Parathyroid adenoma (tissue), 2 donors: ENCODE results near the gene HCN2.
"Not testable (repeated sequence)": the region's sequence is repeated elsewhere in the genome, so short reads cannot be mapped to it uniquely, and the experiment has no call there.

Source experiments
- H2AFZ ChIP-seq: fragments of 300-600 bp; sonication (generic); one replicate; pipeline ENCODE4 v1.7.0; 2017; ENCODE audit warnings: antibody characterized with exemption, mild to moderate bottlenecking
- H3K27ac ChIP-seq: fragments of 300-600 bp; sonication (generic); one replicate; pipeline ENCODE4 v1.7.0; 2017
- H3K27me3 ChIP-seq: fragments of 300-600 bp; sonication (generic); one replicate; pipeline ENCODE4 v1.7.0; 2017; ENCODE audit warnings: low read length; ENCODE audit not compliant: control insufficient read depth, insufficient read depth
- H3K36me3 ChIP-seq: fragments of 300-600 bp; sonication (generic); one replicate; pipeline ENCODE4 v1.7.0; 2017; ENCODE audit warnings: low read length; ENCODE audit not compliant: control insufficient read depth, insufficient read depth
- H3K4me1 ChIP-seq: fragments of 300-600 bp; sonication (generic); one replicate; pipeline ENCODE4 v1.7.0; 2017; ENCODE audit warnings: control low read depth
- H3K4me2 ChIP-seq: fragments of 300-600 bp; sonication (generic); one replicate; pipeline ENCODE4 v1.7.0; 2017; ENCODE audit warnings: low read length
- H3K4me3 ChIP-seq: fragments of 300-600 bp; sonication (generic); one replicate; pipeline ENCODE4 v1.7.0; 2017; ENCODE audit warnings: low read depth, low read length
- H3K79me2 ChIP-seq: fragments of 300-600 bp; sonication (generic); one replicate; pipeline ENCODE4 v1.7.0; 2017; ENCODE audit warnings: control low read depth
- H3K9ac ChIP-seq: fragments of 300-600 bp; sonication (generic); one replicate; pipeline ENCODE4 v1.7.0; 2017; ENCODE audit warnings: mild to moderate bottlenecking
- H3K9me3 ChIP-seq: fragments of 300-600 bp; sonication (generic); one replicate; pipeline ENCODE4 v1.7.0; 2017; ENCODE audit warnings: low read length; ENCODE audit not compliant: control insufficient read depth
- TF ChIP-seq, protein P1 (sequence below): fragments of 300-600 bp; sonication (generic); IDR thresholded peaks from one replicate; pipeline ENCODE4 v1.7.0; 2017; ENCODE audit warnings: antibody characterized with exemption, mild to moderate bottlenecking
- donor health status: primary hyperparathyroidism.

HCN2 gene

DNA sequence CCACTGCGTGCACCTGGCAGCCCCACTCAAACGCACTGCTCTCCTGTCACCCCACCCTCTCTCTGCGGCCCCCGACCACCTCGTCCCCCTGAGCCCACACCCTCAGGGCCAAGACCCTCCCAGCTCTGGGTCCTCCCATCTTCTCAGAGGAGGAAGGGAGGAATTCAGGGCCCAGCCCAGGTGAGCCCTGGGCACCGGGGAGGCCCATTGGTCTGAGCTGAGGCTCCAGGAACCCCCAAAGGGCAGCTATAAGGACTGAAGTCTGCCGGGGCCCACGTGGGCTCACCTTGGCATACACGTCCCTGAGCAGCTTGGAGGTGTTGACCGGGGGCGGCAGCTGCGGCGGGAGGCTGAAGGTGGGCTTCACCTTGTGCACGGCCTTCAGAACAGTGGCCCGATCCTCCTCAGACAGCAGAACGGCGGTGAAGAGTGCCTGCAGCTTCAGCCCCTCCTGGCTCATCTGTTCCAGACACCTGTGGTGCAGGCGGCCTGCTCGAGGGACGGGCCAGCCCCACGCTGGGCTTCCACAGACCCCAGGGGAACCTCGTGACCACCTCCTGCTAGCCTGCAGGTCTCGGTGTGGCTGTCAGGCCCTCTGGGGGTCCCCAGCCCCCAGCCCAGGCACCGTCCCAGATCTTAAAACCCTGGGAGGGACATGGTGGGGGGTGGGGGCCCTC lies 34.9 kb downstream of the HCN2 start:
- Histone ChIP-seq H3K36me3 (no peaks in the 10 kb centered on the region), H3K4me1 (no peaks in the 10 kb centered on the region), H3K79me2 (peaks cover 2% of the 10 kb centered on the region), H3K9me3 (no peaks in the 10 kb centered on the region), H3K27me3 (no peaks in the 10 kb centered on the region), H3K27ac (no peak overlapping the region), H3K4me2 (no peak overlapping the region), H2AFZ (no peak overlapping the region), H3K9ac (no peak overlapping the region), H3K4me3 (no peak overlapping the region)
- TF ChIP-seq, protein P1, sequence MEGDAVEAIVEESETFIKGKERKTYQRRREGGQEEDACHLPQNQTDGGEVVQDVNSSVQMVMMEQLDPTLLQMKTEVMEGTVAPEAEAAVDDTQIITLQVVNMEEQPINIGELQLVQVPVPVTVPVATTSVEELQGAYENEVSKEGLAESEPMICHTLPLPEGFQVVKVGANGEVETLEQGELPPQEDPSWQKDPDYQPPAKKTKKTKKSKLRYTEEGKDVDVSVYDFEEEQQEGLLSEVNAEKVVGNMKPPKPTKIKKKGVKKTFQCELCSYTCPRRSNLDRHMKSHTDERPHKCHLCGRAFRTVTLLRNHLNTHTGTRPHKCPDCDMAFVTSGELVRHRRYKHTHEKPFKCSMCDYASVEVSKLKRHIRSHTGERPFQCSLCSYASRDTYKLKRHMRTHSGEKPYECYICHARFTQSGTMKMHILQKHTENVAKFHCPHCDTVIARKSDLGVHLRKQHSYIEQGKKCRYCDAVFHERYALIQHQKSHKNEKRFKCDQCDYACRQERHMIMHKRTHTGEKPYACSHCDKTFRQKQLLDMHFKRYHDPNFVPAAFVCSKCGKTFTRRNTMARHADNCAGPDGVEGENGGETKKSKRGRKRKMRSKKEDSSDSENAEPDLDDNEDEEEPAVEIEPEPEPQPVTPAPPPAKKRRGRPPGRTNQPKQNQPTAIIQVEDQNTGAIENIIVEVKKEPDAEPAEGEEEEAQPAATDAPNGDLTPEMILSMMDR, result no peak

DNA sequence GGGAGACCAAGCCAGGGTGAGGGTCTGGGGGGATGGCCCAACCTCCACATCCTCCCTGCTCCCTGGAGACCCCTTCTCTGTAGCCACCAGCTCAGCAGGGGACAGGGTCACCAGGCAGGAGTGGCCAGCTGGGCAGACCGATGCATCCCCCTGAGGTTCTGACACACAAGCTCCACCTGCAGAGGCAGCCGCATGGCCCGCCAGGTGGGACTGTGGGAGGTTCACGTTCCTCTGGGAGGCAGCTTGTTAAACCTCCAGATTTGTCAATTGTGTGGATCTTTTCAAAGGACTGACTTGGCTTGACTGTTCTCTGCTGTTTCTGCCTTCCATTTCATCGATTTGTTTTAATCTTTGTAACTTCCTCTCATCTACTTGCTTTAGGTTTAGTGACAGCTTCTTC lies 35.6 kb downstream of the HCN2 start:
- H3K9me3 ChIP-seq, result no peaks in the 10 kb centered on the region
- H3K79me2 ChIP-seq, result peaks cover 2% of the 10 kb centered on the region
- H3K4me3 ChIP-seq, result no peak overlapping the region
- no peaks in the 10 kb centered on the region for H3K4me1 ChIP-seq
- no peak overlapping the region for H2AFZ ChIP-seq
- no peak overlapping the region for H3K27ac ChIP-seq
- TF ChIP-seq, protein P1, result no peak
- H3K27me3 ChIP-seq, result no peaks in the 10 kb centered on the region
- no peak overlapping the region for H3K9ac ChIP-seq
- no peak overlapping the region for H3K4me2 ChIP-seq
- H3K36me3 ChIP-seq, result no peaks in the 10 kb centered on the region

DNA sequence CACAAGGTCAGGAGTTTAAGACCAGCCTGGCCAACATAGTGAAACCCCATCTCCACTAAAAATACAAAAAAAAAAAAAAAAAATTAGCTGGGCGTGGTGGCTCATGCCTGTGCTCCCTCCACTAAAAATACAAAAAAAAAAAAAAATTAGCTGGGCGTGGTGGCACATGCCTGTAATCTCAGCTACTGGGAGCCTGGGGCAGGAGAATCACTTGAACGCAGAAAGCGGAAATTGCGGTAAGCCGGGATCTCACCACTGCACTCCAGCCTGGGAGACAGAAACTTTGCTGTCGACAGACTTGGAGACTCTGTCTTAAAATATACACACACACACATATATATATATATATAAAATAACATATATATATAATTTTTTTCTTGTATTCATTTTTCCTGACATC lies 36.9 kb downstream of the HCN2 start:
- H3K4me2 ChIP-seq, H2AFZ ChIP-seq, H3K4me3 ChIP-seq, H3K27me3 ChIP-seq, H3K9me3 ChIP-seq, H3K4me1 ChIP-seq, H3K79me2 ChIP-seq, H3K9ac ChIP-seq, H3K36me3 ChIP-seq, H3K27ac ChIP-seq: not testable (repeated sequence)

DNA sequence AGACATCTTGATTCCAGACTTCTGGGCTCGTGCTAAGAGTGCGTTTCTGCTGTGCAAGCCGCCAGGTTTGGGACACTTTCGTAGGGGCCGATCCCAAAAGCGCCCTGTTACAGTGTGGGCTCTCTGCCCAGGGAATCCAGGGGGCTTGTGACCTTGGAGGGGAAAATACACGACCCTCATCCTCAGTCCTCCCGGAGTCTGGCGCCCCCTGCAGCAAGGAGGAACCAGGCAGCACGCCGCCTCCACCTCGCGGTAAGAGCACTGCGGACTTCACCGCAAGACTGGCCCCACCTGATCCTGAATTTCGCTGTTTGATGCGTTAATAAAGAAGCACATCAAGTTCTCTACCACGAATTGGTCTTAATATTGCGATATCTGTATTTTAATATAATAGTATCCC lies 38.5 kb downstream of the HCN2 start:
- no peak overlapping the region for H3K4me3 ChIP-seq
- no peak overlapping the region for H3K27ac ChIP-seq
- H3K4me1 ChIP-seq, result no peaks in the 10 kb centered on the region
- no peaks in the 10 kb centered on the region for H3K36me3 ChIP-seq
- H3K79me2 ChIP-seq, result peaks cover 15% of the 10 kb centered on the region
- H3K27me3 ChIP-seq, result no peaks in the 10 kb centered on the region
- TF ChIP-seq, protein P1, result no peak
- H2AFZ ChIP-seq, result no peak overlapping the region
- H3K9ac ChIP-seq, result no peak overlapping the region
- no peak overlapping the region for H3K4me2 ChIP-seq
- no peaks in the 10 kb centered on the region for H3K9me3 ChIP-seq

DNA sequence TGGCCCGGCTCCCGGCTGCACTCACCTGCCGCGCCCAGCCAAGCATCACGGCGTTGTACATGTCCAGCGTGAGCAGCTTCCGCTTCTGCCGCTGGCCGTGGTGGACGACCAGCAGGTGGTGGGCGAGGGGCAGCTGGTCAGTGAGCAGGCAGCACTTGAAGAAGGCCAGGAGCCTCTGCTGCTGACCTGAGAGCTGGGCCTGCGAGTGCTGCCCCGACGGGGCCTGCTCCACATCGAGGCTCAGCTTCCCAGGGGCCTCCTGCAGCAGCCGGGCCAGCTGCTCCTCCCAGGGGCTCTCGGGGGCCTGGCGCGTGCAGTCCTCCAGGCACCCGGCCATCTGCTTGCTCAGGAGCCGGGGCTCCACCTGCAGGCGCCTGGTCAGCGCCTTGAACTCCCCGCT lies 39.8 kb downstream of the HCN2 start:
- H3K9me3 ChIP-seq, H3K9ac ChIP-seq, H3K4me3 ChIP-seq, H3K27me3 ChIP-seq, H2AFZ ChIP-seq, H3K4me2 ChIP-seq, H3K4me1 ChIP-seq, H3K36me3 ChIP-seq, H3K27ac ChIP-seq: not testable (repeated sequence)
- peaks cover 17% of the 10 kb centered on the region for H3K79me2 ChIP-seq
